GM12872 (cell line): ENCODE data around the gene SIRT7.

ENCODE experiments used
- TF ChIP-seq, protein P1 (sequence below): IDR thresholded peaks from 3 replicates; pipeline ENCODE4 v1.5.1; 2011; ENCODE audit warnings: low read depth, mild to moderate bottlenecking, low read length, moderate library complexity; ENCODE audit not compliant: insufficient read depth

The SIRT7 gene

DNA sequence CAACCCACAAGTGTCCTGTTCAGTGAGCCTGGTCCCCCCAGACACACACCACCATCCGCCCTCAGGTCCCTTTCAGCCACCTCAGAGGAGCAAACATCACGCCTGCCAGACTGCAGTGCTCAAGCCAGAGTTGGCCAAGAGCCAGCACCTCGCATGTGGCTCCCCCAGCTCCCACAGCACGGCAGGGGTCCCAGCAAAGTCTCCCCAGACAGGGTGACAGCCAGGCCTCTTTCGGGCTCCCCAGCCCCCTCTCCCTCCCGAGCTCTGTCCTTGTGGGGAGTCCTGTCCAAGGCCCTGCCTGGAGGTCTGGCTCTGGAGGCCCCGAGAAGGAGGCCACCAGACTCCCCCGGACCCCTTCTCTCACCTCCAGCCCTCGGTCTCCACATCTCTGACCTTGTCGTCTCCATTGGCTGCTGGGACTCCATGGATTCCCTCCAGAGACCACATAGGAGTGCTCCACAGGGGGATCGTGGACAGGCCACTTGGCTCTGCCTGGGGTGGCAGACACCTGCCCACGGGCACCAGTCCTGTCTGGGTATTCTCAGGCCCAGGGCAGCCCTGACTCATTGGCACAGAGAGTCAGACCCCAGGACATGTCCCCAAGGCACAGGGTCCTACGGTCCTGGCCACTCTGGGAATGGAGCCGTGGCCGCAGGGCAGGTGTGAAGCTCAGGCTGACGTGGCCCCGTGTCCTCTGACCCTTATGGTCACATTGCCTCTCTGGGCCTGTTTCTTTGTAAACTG lies 30.8 kb upstream of the SIRT7 start:
- TF ChIP-seq, protein P1, sequence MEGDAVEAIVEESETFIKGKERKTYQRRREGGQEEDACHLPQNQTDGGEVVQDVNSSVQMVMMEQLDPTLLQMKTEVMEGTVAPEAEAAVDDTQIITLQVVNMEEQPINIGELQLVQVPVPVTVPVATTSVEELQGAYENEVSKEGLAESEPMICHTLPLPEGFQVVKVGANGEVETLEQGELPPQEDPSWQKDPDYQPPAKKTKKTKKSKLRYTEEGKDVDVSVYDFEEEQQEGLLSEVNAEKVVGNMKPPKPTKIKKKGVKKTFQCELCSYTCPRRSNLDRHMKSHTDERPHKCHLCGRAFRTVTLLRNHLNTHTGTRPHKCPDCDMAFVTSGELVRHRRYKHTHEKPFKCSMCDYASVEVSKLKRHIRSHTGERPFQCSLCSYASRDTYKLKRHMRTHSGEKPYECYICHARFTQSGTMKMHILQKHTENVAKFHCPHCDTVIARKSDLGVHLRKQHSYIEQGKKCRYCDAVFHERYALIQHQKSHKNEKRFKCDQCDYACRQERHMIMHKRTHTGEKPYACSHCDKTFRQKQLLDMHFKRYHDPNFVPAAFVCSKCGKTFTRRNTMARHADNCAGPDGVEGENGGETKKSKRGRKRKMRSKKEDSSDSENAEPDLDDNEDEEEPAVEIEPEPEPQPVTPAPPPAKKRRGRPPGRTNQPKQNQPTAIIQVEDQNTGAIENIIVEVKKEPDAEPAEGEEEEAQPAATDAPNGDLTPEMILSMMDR = no peak

GRCh38 chr17:81947189-81947588 lies 29.2 kb upstream of the SIRT7 start, which contains the start of gene MYADML2:
TSS of gene MYADML2 (minus strand) at chr17:81947233. CDS start at chr17:81941741, 5,492 bp downstream.
- TF ChIP-seq, protein P1 = no peak

DNA sequence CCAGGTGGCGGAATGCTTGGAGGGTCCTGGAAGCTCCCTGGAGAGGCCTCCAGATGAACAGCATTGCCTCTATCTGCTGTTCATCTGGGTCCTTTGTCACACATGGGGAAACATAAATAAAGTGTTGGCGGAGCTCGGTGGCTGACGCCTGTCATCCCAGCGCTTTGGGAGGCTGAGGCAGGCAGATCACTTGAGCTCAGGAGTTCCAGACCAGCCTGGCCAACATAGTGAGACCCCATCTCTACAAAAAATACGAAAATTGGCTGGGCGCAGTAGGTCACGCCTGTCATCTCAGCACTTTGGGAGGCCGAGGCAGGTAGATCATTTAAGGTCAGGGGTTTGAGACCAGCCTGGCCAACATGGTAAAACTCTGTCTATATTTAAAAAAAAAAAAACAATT lies 26.9 kb upstream of the SIRT7 start:
- TF ChIP-seq, protein P1 = no peak

DNA sequence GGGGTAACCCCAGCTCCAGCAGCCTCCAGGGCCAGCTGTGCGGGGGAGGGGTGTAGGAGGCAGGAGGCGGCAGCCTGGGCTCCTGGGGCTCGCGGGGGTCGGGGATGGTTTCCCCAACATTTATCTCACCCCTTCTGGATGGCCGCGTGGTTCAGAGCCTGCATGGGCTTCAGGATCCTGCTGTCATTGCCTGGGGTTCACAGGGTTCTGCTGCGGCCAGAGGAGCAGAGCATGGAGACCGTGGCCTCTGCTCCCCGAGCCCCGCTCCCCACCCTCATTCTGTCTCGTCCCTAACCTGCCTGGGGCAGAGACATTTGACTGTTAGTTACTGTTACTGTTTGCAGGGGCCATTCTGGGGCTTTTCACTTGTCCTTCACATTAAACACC lies 24.2 kb upstream of the SIRT7 start:
- TF ChIP-seq, protein P1 = no peak

GRCh38 chr17:81941484-81942166 lies 23.6 kb upstream of the SIRT7 start:
- TF ChIP-seq, protein P1 = no peak

- TF ChIP-seq, protein P1 = no peak
These were observed 22.8 kb upstream of the SIRT7 start for GRCh38 chr17:81940538-81941483.
